IMR-90 (cell line): ENCODE data around the gene MEIS2. TPM values are rescaled to one million over a fixed set of nuclear protein-coding genes. Genes with fewer than 3 reads are reported as not detected.

Experiments used
- ATAC-seq: fragments of 200-7000 bp; cut with Tn5 transposase; 2 replicates; pipeline ENCODE4 v1.9.1; 2020; ENCODE audit warnings: low read depth, mild to moderate bottlenecking, moderate library complexity
- BruUV-seq: library from RNA; stranded (reverse); fragments of 400-500 nt; replicated peaks from 2 replicates; lab custom pipeline; 2021; lab: Mats Ljungman, UMichigan
- CTCF ChIA-PET: fragments of 300-600 bp; formaldehyde crosslinking; extraction: SDS; loops from one replicate; lab custom pipeline; 2021; ENCODE audit warnings: antibody characterized with exemption; lab: Yijun Ruan, JAX
- POLR2A ChIA-PET: fragments of 300-600 bp; sonication (Branson Sonifier 250); formaldehyde crosslinking; loops from one replicate; lab custom pipeline; 2022; ENCODE audit warnings: antibody characterized with exemption; ENCODE audit not compliant: unreplicated experiment; lab: Charles Lee
- DNase-seq: peaks from one replicate; pipeline ENCODE4 v3.0.0; 2013
- H2AFZ ChIP-seq: replicated peaks from 2 replicates; pipeline ENCODE3; 2013; ENCODE audit warnings: low read length, mild to moderate bottlenecking; ENCODE audit not compliant: poor library complexity
- H2AK5ac ChIP-seq: 2 replicates; pipeline ENCODE4 v1.6.1; 2013; ENCODE audit warnings: low read depth, low read length, inconsistent platforms
- H2AK9ac ChIP-seq: replicated peaks from 2 replicates; pipeline ENCODE3; 2013; ENCODE audit warnings: mild to moderate bottlenecking, low read depth, low read length, moderate library complexity; ENCODE audit not compliant: poor library complexity
- H2BK120ac ChIP-seq: 2 replicates; pipeline ENCODE4 v1.6.1; 2013; ENCODE audit warnings: low read depth, low read length, inconsistent platforms
- H2BK15ac ChIP-seq: 3 replicates; pipeline ENCODE4 v1.6.1; 2013; ENCODE audit warnings: low read depth, low read length, inconsistent platforms
- H2BK20ac ChIP-seq: 2 replicates; pipeline ENCODE4 v1.6.1; 2013; ENCODE audit warnings: low read depth, mild to moderate bottlenecking, inconsistent platforms, low read length, moderate library complexity
- H2BK5ac ChIP-seq: 2 replicates; pipeline ENCODE4 v1.6.1; 2013; ENCODE audit warnings: mild to moderate bottlenecking, low read depth, low read length, inconsistent platforms; ENCODE audit not compliant: poor library complexity, severe bottlenecking
- H3K14ac ChIP-seq: replicated peaks from 2 replicates; pipeline ENCODE4 v1.6.1; 2013; ENCODE audit warnings: low read depth, low read length, inconsistent platforms
- H3K18ac ChIP-seq: 2 replicates; pipeline ENCODE4 v1.6.1; 2013; ENCODE audit warnings: low read depth, low read length, control low read depth
- H3K23ac ChIP-seq: 2 replicates; pipeline ENCODE4 v1.6.1; 2013; ENCODE audit warnings: low read depth, low read length, inconsistent platforms
- H3K27ac ChIP-seq: 2 replicates; pipeline ENCODE4 v1.5.1; 2013; ENCODE audit warnings: mild to moderate bottlenecking, control low read depth, low read length; ENCODE audit not compliant: insufficient read depth
- H3K27me3 ChIP-seq: 2 replicates; pipeline ENCODE4 v1.6.1; 2013; ENCODE audit warnings: low read length; ENCODE audit not compliant: control insufficient read depth, insufficient read depth
- H3K36me3 ChIP-seq: 2 replicates; pipeline ENCODE4 v1.6.1; 2013; ENCODE audit warnings: low read length, mixed read lengths; ENCODE audit not compliant: control insufficient read depth, insufficient read depth
- H3K4ac ChIP-seq: 2 replicates; pipeline ENCODE4 v1.6.1; 2013; ENCODE audit warnings: low read depth, low read length, inconsistent platforms
- H3K4me1 ChIP-seq: 2 replicates; pipeline ENCODE4 v1.6.1; 2013; ENCODE audit warnings: low read length, mixed read lengths; ENCODE audit not compliant: control insufficient read depth, insufficient read depth
- H3K4me2 ChIP-seq: 2 replicates; pipeline ENCODE4 v1.6.1; 2013; ENCODE audit warnings: low read depth, mild to moderate bottlenecking, control low read depth, low read length, moderate library complexity
- H3K4me3 ChIP-seq: 2 replicates; pipeline ENCODE4 v1.5.1; 2013; ENCODE audit warnings: low read depth, mild to moderate bottlenecking, control low read depth, low read length, moderate library complexity; ENCODE audit not compliant: insufficient read depth
- H3K56ac ChIP-seq: 2 replicates; pipeline ENCODE4 v1.6.1; 2013; ENCODE audit warnings: low read length, inconsistent platforms; ENCODE audit not compliant: insufficient read depth; ENCODE audit errors: extremely low read depth
- H3K79me1 ChIP-seq, 2 experiments: 2 replicates each; pipeline ENCODE4 v1.6.1; 2013; ENCODE audit warnings: low read length in 2 of 2, inconsistent platforms in 1 of 2, low read depth in 1 of 2
- H3K9ac ChIP-seq: 2 replicates; pipeline ENCODE4 v1.6.1; 2013; ENCODE audit warnings: low read depth, low read length, control low read depth
- H3K9me1 ChIP-seq: 2 replicates; pipeline ENCODE4 v1.6.1; 2013; ENCODE audit warnings: low read length, inconsistent platforms; ENCODE audit not compliant: insufficient read depth
- H3K9me3 ChIP-seq: 2 replicates; pipeline ENCODE4 v1.6.1; 2013; ENCODE audit warnings: low read length; ENCODE audit not compliant: control insufficient read depth, insufficient read depth
- H4K20me1 ChIP-seq: 2 replicates; pipeline ENCODE4 v1.6.1; 2013; ENCODE audit warnings: low read length, inconsistent platforms; ENCODE audit not compliant: insufficient read depth
- H4K5ac ChIP-seq: 2 replicates; pipeline ENCODE4 v1.6.1; 2013; ENCODE audit warnings: mild to moderate bottlenecking, low read depth, low read length, control low read depth
- H4K8ac ChIP-seq, 2 experiments: 2 replicates each; pipeline ENCODE4 v1.6.1; 2013; ENCODE audit warnings: low read depth in 2 of 2, low read length in 2 of 2, control low read depth in 1 of 2, inconsistent platforms in 1 of 2
- H4K91ac ChIP-seq: 2 replicates; pipeline ENCODE4 v1.6.1; 2013; ENCODE audit warnings: low read depth, low read length, inconsistent platforms; ENCODE audit not compliant: insufficient read depth
- CHD1 ChIP-seq: IDR thresholded peaks from 2 replicates; pipeline ENCODE4 v1.6.1; 2012; ENCODE audit warnings: low read depth, low read length, improper control_type of control experiment
- MAFK ChIP-seq: IDR thresholded peaks from 2 replicates; pipeline ENCODE4 v1.6.1; 2012; ENCODE audit warnings: low read depth, low read length, improper control_type of control experiment
- MAZ ChIP-seq: IDR thresholded peaks from 2 replicates; pipeline ENCODE4 v1.6.1; 2012; ENCODE audit warnings: low read depth, mild to moderate bottlenecking, low read length, improper control_type of control experiment, moderate library complexity, borderline replicate concordance
- MXI1 ChIP-seq: IDR thresholded peaks from 2 replicates; pipeline ENCODE4 v1.6.1; 2012; ENCODE audit warnings: low read depth, mild to moderate bottlenecking, low read length, moderate library complexity, borderline replicate concordance
- RAD21 ChIP-seq: IDR thresholded peaks from 2 replicates; pipeline ENCODE4 v1.6.1; 2012; ENCODE audit warnings: low read length, improper control_type of control experiment
- RFX5 ChIP-seq: IDR thresholded peaks from 2 replicates; pipeline ENCODE4 v1.8.0; 2012; ENCODE audit warnings: low read depth, mild to moderate bottlenecking, low read length, moderate library complexity
- SMC3 ChIP-seq: fragments of 150-350 bp; IDR thresholded peaks from 2 replicates; pipeline ENCODE4 v1.6.1; 2016; ENCODE audit warnings: low read depth, mild to moderate bottlenecking, antibody characterized with exemption, low read length, moderate library complexity
- WGBS, 2 experiments: methylation state at CpG; one replicate each; pipeline versions ENCODE4 v1.1.5 to v1.1.7; 2013; ENCODE audit warnings: missing lambda C conversion rate in 2 of 2; ENCODE audit not compliant: insufficient read length in 1 of 2; ENCODE audit errors: extremely low coverage in 2 of 2; 5-methylcytosine and 5-hydroxymethylcytosine counted together
- dilution Hi-C: fragments of 300-500 bp; cut with HindIII; formaldehyde crosslinking; loops from one replicate; pipeline ENCODE4 v1.14.3; 2018; ENCODE audit warnings: low sequenced_read_pairs; ENCODE audit not compliant: unreplicated experiment
- in situ Hi-C: fragments of 300-500 bp; cut with MboI; formaldehyde crosslinking; loops from 3 replicates; pipeline ENCODE4 v1.14.3; 2019; ENCODE audit warnings: low sequenced_read_pairs, inconsistent platforms, mixed read lengths
- intact Hi-C: fragments of 100-400 bp; cut with micrococcal nuclease; formaldehyde crosslinking; loops from 2 replicates; pipeline ENCODE4 v1.10.0; 2022
- polyA plus RNA-seq, 3 experiments: library from polyadenylated mRNA; depleted of rRNA; stranded (reverse); fragments of >200 nt; gene quantifications; 2 replicates each; pipeline ENCODE4 v1.2.3, GENCODE V29; 2012; ENCODE audit warnings: low replicate concordance in 1 of 3
- total RNA-seq: library from RNA; depleted of rRNA; stranded (reverse); fragments of >200 nt; gene quantifications from 2 replicates; pipeline ENCODE4 v1.2.3, GENCODE V29; 2012

MEIS2 gene
- total and polyA plus RNA-seq, 2 of the 4 experiments (the other 2 are of a cell fraction), result 70.1 to 71.3 TPM

DNA sequence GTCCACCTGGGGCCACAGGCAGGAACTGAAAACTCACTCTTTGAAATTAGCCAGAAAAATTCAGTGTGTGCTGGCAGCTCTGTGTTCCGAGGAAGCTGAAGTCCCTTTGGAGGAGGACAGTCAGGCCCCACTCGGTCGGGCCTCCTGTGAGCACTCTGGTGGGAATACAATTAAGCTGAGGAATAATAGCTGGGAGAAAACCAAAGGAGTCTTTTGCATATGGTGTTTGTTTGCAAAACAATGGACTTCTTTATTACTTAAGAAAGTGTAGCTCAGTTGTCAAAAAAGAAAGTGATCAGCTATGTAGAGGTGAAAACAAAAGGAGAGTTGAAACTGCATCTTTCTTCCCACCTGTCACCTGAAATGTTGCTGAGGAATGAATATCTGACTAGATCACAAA, 202.5 kb downstream of the MEIS2 start:
- H3K9me3 ChIP-seq, result no peaks in the 10 kb centered on the region
- BruUV-seq, result no TSS peak
- dilution Hi-C loops, result no loop called here
- H4K5ac ChIP-seq, result no peak overlapping the region
- H4K8ac ChIP-seq, result no peak overlapping the region
- no peak overlapping the region for H3K4me3 ChIP-seq
- H4K20me1 ChIP-seq, result no peaks in the 10 kb centered on the region
- H4K91ac ChIP-seq, result no peak overlapping the region
- H2BK5ac ChIP-seq, result no peak overlapping the region
- no peak overlapping the region for H3K56ac ChIP-seq
- intact Hi-C loops, result no loop called here
- H3K4me2 ChIP-seq, result no peak overlapping the region
- H3K4me1 ChIP-seq, result peaks cover 4% of the 10 kb centered on the region
- CTCF ChIA-PET, result no interaction called here
- H2AFZ ChIP-seq, result no peak overlapping the region
- H3K27me3 ChIP-seq, result no peaks in the 10 kb centered on the region
- ATAC-seq (no peak), DNase-seq (no peak)
- H3K9me1 ChIP-seq, result no peaks in the 10 kb centered on the region
- no peak overlapping the region for H2BK120ac ChIP-seq
- no peak overlapping the region for H2AK5ac ChIP-seq
- in situ Hi-C loops, result loop anchor here (25.0 kb wide), 1 partner anchor 989 kb away; no protein-coding TSS in a partner anchor
- no peak overlapping the region for H2AK9ac ChIP-seq
- H3K79me1 ChIP-seq, result peaks cover 0 to 31% of the 10 kb centered on the region in 2 experiments; a peak in 3 of 4 replicates
- H2BK15ac ChIP-seq, result no peak overlapping the region
- H2BK20ac ChIP-seq, result no peak overlapping the region
- no peak overlapping the region for H3K27ac ChIP-seq
- no peak overlapping the region for H3K4ac ChIP-seq
- no peak overlapping the region for H3K14ac ChIP-seq
- peaks cover 14% of the 10 kb centered on the region for H3K36me3 ChIP-seq
- no peak overlapping the region for H3K23ac ChIP-seq
- H3K18ac ChIP-seq, result no peak overlapping the region
- POLR2A ChIA-PET, result no interaction called here
- WGBS, 2 experiments, result no CpG with 5 or more reads among the region's 3 CpGs
- no peak overlapping the region for H3K9ac ChIP-seq
- TF ChIP-seq RAD21, result no peak
- no peak for TF ChIP-seq RFX5
- no peak for TF ChIP-seq MXI1
- no peak for TF ChIP-seq CHD1
- TF ChIP-seq MAZ, result no peak
- no peak for TF ChIP-seq SMC3
- no peak for TF ChIP-seq MAFK
